GM23248 (cell line): ENCODE results near the gene GSG1L.

Experiments
- EZH2 ChIP-seq: fragments of 200-600 bp; sonication (generic); IDR thresholded peaks from 2 replicates; pipeline ENCODE4 v1.6.1; 2018; ENCODE audit warnings: antibody characterized with exemption, mild to moderate bottlenecking; ENCODE audit not compliant: insufficient read depth, poor library complexity, severe bottlenecking
- EZH2phosphoT487 ChIP-seq: fragments of 200-600 bp; sonication (generic); IDR thresholded peaks from 2 replicates; pipeline ENCODE4 v1.6.1; 2018; ENCODE audit warnings: antibody characterized with exemption, moderate library complexity, mild to moderate bottlenecking, low read depth; ENCODE audit not compliant: insufficient read depth

DNA sequence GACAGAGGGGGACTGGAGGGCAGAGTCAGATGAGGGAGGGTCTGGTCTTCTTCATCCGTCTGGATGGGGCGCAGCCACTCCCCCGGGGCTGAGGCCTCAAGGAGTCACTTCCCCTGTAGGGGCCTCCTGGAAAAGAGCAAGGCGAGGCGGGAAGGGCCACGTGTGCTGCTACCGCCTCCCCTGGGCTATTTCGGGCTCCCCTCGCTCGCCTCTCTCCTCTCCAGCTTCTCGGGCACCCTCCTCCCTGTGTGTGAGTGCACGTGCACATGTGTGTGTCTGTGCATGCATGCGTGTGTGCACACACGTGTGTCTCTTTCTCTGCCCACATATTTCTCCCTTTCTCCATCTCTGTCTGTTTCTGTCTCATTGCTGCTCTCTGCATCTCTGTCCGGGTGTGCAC lies 10.1 kb downstream of the GSG1L start:
- TF ChIP-seq EZH2phosphoT487 (no peak), EZH2 (no peak)
